GM19193 (cell line): ENCODE measurements around the gene SLC25A21.

ENCODE experiments used
- POLR2A ChIP-seq: IDR thresholded peaks from 4 replicates; pipeline ENCODE4 v1.6.1; 2011; ENCODE audit not compliant: insufficient read depth, insufficient read length; ENCODE audit errors: extremely low read depth

The SLC25A21 gene

GRCh38 chr14:37187294-37187693, 14.9 kb upstream of the SLC25A21 start:
- no peak for TF ChIP-seq POLR2A

- TF ChIP-seq POLR2A: no peak
These were observed 14.5 kb upstream of the SLC25A21 start for GRCh38 chr14:37186865-37187264.

- no peak for TF ChIP-seq POLR2A
These were observed 13.3 kb upstream of the SLC25A21 start for GRCh38 chr14:37185670-37186069.

GRCh38 chr14:37181441-37181840, 9.0 kb upstream of the SLC25A21 start:
- no peak for TF ChIP-seq POLR2A

- no peak for TF ChIP-seq POLR2A
These were observed 7.6 kb upstream of the SLC25A21 start for GRCh38 chr14:37179896-37180502.

- no peak for TF ChIP-seq POLR2A
These were observed 669 bp upstream of the SLC25A21 start for GRCh38 chr14:37172936-37173614.

- TF ChIP-seq POLR2A: no peak
These were observed 755 bp downstream of the SLC25A21 start for GRCh38 chr14:37171678-37172023.

GRCh38 chr14:37170993-37171392, 1.4 kb downstream of the SLC25A21 start:
- TF ChIP-seq POLR2A: no peak

GRCh38 chr14:37170237-37170636, 2.2 kb downstream of the SLC25A21 start:
- TF ChIP-seq POLR2A: no peak

- TF ChIP-seq POLR2A: no peak
These were observed 3.7 kb downstream of the SLC25A21 start for GRCh38 chr14:37168721-37169120.

GRCh38 chr14:37167151-37168047, 5.0 kb downstream of the SLC25A21 start:
- TF ChIP-seq POLR2A: no peak

GRCh38 chr14:37165794-37166193, 6.6 kb downstream of the SLC25A21 start:
- TF ChIP-seq POLR2A: no peak

- TF ChIP-seq POLR2A: no peak
These were observed 14.4 kb downstream of the SLC25A21 start for GRCh38 chr14:37157987-37158386.

- no peak for TF ChIP-seq POLR2A
These were observed 18.9 kb downstream of the SLC25A21 start for GRCh38 chr14:37153483-37153882.

- TF ChIP-seq POLR2A: no peak
These were observed 19.4 kb downstream of the SLC25A21 start for GRCh38 chr14:37153005-37153404.

- TF ChIP-seq POLR2A: no peak
These were observed 22.0 kb downstream of the SLC25A21 start for GRCh38 chr14:37150414-37150813.

GRCh38 chr14:37147310-37147880, 25.0 kb downstream of the SLC25A21 start:
- no peak for TF ChIP-seq POLR2A
